ENCODE measurements around the gene MAP3K7CL.

MAP3K7CL gene

GRCh38 chr21:29168891-29169315, 38.5 kb downstream of the MAP3K7CL start:
- TF ChIP-seq EZH2phosphoT487 (IDR thresholded peaks at IDR 0.05; ENCODE audit: low read depth): no peak
- TF ChIP-seq, protein P1, sequence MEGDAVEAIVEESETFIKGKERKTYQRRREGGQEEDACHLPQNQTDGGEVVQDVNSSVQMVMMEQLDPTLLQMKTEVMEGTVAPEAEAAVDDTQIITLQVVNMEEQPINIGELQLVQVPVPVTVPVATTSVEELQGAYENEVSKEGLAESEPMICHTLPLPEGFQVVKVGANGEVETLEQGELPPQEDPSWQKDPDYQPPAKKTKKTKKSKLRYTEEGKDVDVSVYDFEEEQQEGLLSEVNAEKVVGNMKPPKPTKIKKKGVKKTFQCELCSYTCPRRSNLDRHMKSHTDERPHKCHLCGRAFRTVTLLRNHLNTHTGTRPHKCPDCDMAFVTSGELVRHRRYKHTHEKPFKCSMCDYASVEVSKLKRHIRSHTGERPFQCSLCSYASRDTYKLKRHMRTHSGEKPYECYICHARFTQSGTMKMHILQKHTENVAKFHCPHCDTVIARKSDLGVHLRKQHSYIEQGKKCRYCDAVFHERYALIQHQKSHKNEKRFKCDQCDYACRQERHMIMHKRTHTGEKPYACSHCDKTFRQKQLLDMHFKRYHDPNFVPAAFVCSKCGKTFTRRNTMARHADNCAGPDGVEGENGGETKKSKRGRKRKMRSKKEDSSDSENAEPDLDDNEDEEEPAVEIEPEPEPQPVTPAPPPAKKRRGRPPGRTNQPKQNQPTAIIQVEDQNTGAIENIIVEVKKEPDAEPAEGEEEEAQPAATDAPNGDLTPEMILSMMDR (IDR thresholded peaks at IDR 0.05; ENCODE audit: low read depth, low read length): no peak
- no peak overlapping the region for H3K4me2 ChIP-seq (ENCODE audit: low read length)
- no peak overlapping the region for H3K9ac ChIP-seq (ENCODE audit: low read length)

GRCh38 chr21:29170944-29171343, 40.5 kb downstream of the MAP3K7CL start:
- no peak for TF ChIP-seq EZH2phosphoT487 (IDR thresholded peaks at IDR 0.05; ENCODE audit: low read depth)
- TF ChIP-seq, protein P1 (IDR thresholded peaks at IDR 0.05; ENCODE audit: low read depth, low read length): no peak
- no peaks in the 10 kb centered on the region for H3K36me3 ChIP-seq (replicated peaks; ENCODE audit: low read depth, low read length)
- no peaks in the 10 kb centered on the region for H4K20me1 ChIP-seq (ENCODE audit: insufficient read depth, low read length)
- no peak overlapping the region for H3K9ac ChIP-seq (ENCODE audit: low read length)
- H2AFZ ChIP-seq (ENCODE audit: low read depth, low read length): no peak overlapping the region
- H3K27ac ChIP-seq (ENCODE audit: low read length): no peak overlapping the region
- H3K9me3 ChIP-seq (ENCODE audit: insufficient read depth, low read length): no peaks in the 10 kb centered on the region
- H3K4me3 ChIP-seq (ENCODE audit: low read length): no peak overlapping the region
- H3K4me2 ChIP-seq (ENCODE audit: low read length): no peak overlapping the region
- no peaks in the 10 kb centered on the region for H3K27me3 ChIP-seq (ENCODE audit: low read depth, low read length)
- H3K4me1 ChIP-seq (ENCODE audit: low read length): peaks cover 4% of the 10 kb centered on the region
- no peaks in the 10 kb centered on the region for H3K79me2 ChIP-seq (ENCODE audit: low read length)

More at GRCh38 chr21:29168891-29169315, 38.5 kb downstream of the MAP3K7CL start:
- Histone ChIP-seq H3K4me3 (ENCODE audit: low read length) (no peak overlapping the region), H3K4me1 (ENCODE audit: low read length) (peaks cover 13% of the 10 kb centered on the region), H3K36me3 (replicated peaks; ENCODE audit: low read depth, low read length) (no peaks in the 10 kb centered on the region), H3K27me3 (ENCODE audit: low read depth, low read length) (no peaks in the 10 kb centered on the region), H2AFZ (ENCODE audit: low read depth, low read length) (no peak overlapping the region), H3K79me2 (ENCODE audit: low read length) (no peaks in the 10 kb centered on the region), H3K9me3 (ENCODE audit: insufficient read depth, low read length) (no peaks in the 10 kb centered on the region), H4K20me1 (ENCODE audit: insufficient read depth, low read length) (no peaks in the 10 kb centered on the region), H3K27ac (ENCODE audit: low read length) (no peak overlapping the region)

GRCh38 chr21:29172282-29172681, 41.8 kb downstream of the MAP3K7CL start:
- H3K79me2 ChIP-seq (ENCODE audit: low read length): no peaks in the 10 kb centered on the region
- no peak overlapping the region for H3K27ac ChIP-seq (ENCODE audit: low read length)
- H2AFZ ChIP-seq (ENCODE audit: low read depth, low read length): no peak overlapping the region
- peaks cover 12% of the 10 kb centered on the region for H3K4me1 ChIP-seq (ENCODE audit: low read length)
- no peak overlapping the region for H3K4me2 ChIP-seq (ENCODE audit: low read length)
- no peak overlapping the region for H3K4me3 ChIP-seq (ENCODE audit: low read length)
- H3K9ac ChIP-seq (ENCODE audit: low read length): no peak overlapping the region
- H4K20me1 ChIP-seq (ENCODE audit: insufficient read depth, low read length): no peaks in the 10 kb centered on the region
- TF ChIP-seq EZH2phosphoT487 (IDR thresholded peaks at IDR 0.05; ENCODE audit: low read depth): no peak
- TF ChIP-seq, protein P1 (IDR thresholded peaks at IDR 0.05; ENCODE audit: low read depth, low read length): no peak
- H3K36me3 ChIP-seq (replicated peaks; ENCODE audit: low read depth, low read length): no peaks in the 10 kb centered on the region
- no peaks in the 10 kb centered on the region for H3K9me3 ChIP-seq (ENCODE audit: insufficient read depth, low read length)
- H3K27me3 ChIP-seq (ENCODE audit: low read depth, low read length): no peaks in the 10 kb centered on the region

DNA sequence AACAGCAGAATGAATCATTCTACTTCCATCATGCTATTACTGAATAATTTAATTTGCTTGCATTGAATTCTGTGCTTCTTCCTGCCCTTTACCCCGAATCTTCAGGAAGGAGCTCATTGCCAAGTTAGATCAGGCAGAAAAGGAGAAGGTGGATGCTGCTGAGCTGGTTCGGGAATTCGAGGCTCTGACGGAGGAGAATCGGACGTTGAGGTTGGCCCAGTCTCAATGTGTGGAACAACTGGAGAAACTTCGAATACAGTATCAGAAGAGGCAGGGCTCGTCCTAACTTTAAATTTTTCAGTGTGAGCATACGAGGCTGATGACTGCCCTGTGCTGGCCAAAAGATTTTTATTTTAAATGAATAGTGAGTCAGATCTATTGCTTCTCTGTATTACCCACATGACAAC, 44.2 kb downstream of the MAP3K7CL start:
- H4K20me1 ChIP-seq (ENCODE audit: insufficient read depth, low read length): no peaks in the 10 kb centered on the region
- no peaks in the 10 kb centered on the region for H3K9me3 ChIP-seq (ENCODE audit: insufficient read depth, low read length)
- H2AFZ ChIP-seq (ENCODE audit: low read depth, low read length): no peak overlapping the region

More for the DNA sequence above, 44.2 kb downstream of the MAP3K7CL start:
- TF ChIP-seq, protein P1 (IDR thresholded peaks at IDR 0.05; ENCODE audit: low read depth, low read length): no peak
- TF ChIP-seq EZH2phosphoT487 (IDR thresholded peaks at IDR 0.05; ENCODE audit: low read depth): no peak
- Histone ChIP-seq H3K79me2 (ENCODE audit: low read length) (no peaks in the 10 kb centered on the region), H3K4me1 (ENCODE audit: low read length) (peaks cover 28% of the 10 kb centered on the region), H3K27me3 (ENCODE audit: low read depth, low read length) (no peaks in the 10 kb centered on the region), H3K27ac (ENCODE audit: low read length) (no peak overlapping the region), H3K9ac (ENCODE audit: low read length) (no peak overlapping the region), H3K4me3 (ENCODE audit: low read length) (no peak overlapping the region), H3K4me2 (ENCODE audit: low read length) (no peak overlapping the region), H3K36me3 (replicated peaks; ENCODE audit: low read depth, low read length) (no peaks in the 10 kb centered on the region)

All from OCI-LY3 (cell line).